AG04449 (cell line): ENCODE data around the gene NR4A1.
A peak's percentile ranks its signal among the peaks of the same experiment; 100 is the strongest.

Experiments used
- CTCF ChIA-PET: fragments of 350-600 bp; formaldehyde crosslinking; extraction: SDS; loops from one replicate; lab custom pipeline; 2021; ENCODE audit warnings: antibody characterized with exemption; lab: Yijun Ruan, JAX
- POLR2A ChIA-PET: fragments of 400-600, 350-600 bp; formaldehyde crosslinking; extraction: SDS; loops from one replicate; lab custom pipeline; 2020; ENCODE audit warnings: antibody characterized with exemption, inconsistent platforms; lab: Yijun Ruan, JAX
- DNase-seq: peaks from one replicate; pipeline ENCODE4 v3.0.0-alpha.2; 2010; ENCODE audit warnings: low read depth, low spot score
- H3K4me3 ChIP-seq: 2 replicates; pipeline ENCODE4 v1.5.1; 2011; ENCODE audit warnings: low read depth, mild to moderate bottlenecking, control low read depth, low read length
- CTCF ChIP-seq: IDR thresholded peaks from one replicate; pipeline ENCODE4 v1.5.1; 2011; ENCODE audit warnings: mild to moderate bottlenecking, moderate library complexity, low read length, control low read depth, inconsistent platforms; ENCODE audit not compliant: insufficient read depth; ENCODE audit errors: missing control alignments

NR4A1 gene

GRCh38 chr12:52015532-52016041 is 35.7 kb upstream of the NR4A1 start:
- POLR2A ChIA-PET: no interaction called here
- H3K4me3 ChIP-seq: no peak overlapping the region
- no peak for TF ChIP-seq CTCF
- DNase-seq: no peak
- CTCF ChIA-PET: interaction anchor here (19.6 to 25.1 kb wide), 3 partner anchors 2 to 25 kb away, joined by 726 to 1081 read pairs (median 1081); partner anchors contain the start of gene TAMALIN

GRCh38 chr12:52018433-52019112 is 32.7 kb upstream of the NR4A1 start:
- CTCF ChIA-PET: interaction anchor here (1.4 to 32.6 kb wide), 7 partner anchors 5 to 597 kb away, joined by 3 to 1695 read pairs (median 726); partner anchors contain the start of genes ANKRD33, ATG101, NR4A1 and SMIM41
- TF ChIP-seq CTCF: no peak
- no peak for DNase-seq
- no peak overlapping the region for H3K4me3 ChIP-seq
- POLR2A ChIA-PET: no interaction called here

GRCh38 chr12:52019113-52019770 is 32.0 kb upstream of the NR4A1 start:
- ChIA-PET POLR2A (interaction anchor here (0.8 kb wide), 1 partner anchor 11 kb away, joined by 3 read pairs; no protein-coding TSS in a partner anchor), CTCF (interaction anchor here (0.9 to 32.6 kb wide), 10 partner anchors 5 to 597 kb away, joined by 3 to 1695 read pairs (median 286); partner anchors contain the start of genes ANKRD33, ATG101, NR4A1 and SMIM41)
- DNase-seq: no peak
- no peak overlapping the region for H3K4me3 ChIP-seq
- TF ChIP-seq CTCF: no peak

- peak; percentile 85 for TF ChIP-seq CTCF
- ChIA-PET POLR2A (interaction anchor here (0.6 kb wide), 1 partner anchor 131 kb away, joined by 3 read pairs; no protein-coding TSS in a partner anchor), CTCF (interaction anchor here (0.6 to 32.6 kb wide), 21 partner anchors 4 to 197 kb away, joined by 3 to 1695 read pairs (median 8); partner anchors contain the start of genes ANKRD33, ATG101, NR4A1 and SMIM41)
- H3K4me3 ChIP-seq: no peak overlapping the region
- DNase-seq: no peak
Observed at GRCh38 chr12:52020539-52021336, 30.5 kb upstream of the NR4A1 start.

- H3K4me3 ChIP-seq: peak overlapping the region; percentile 59
- ChIA-PET POLR2A (interaction anchor here (0.6 kb wide), 1 partner anchor 16 kb away, joined by 3 read pairs; the partner anchor contains the start of gene TAMALIN), CTCF (interaction anchor here (0.6 to 32.6 kb wide), 20 partner anchors 2 to 858 kb away, joined by 3 to 1695 read pairs (median 8); partner anchors contain the start of genes ANKRD33, ATG101, NR4A1 and SMIM41)
- DNase-seq: no peak
- TF ChIP-seq CTCF: no peak
Observed at GRCh38 chr12:52022841-52023181, 28.4 kb upstream of the NR4A1 start.
